H1 (cell line): ENCODE data around the gene APP. TPM values are rescaled to one million over a fixed set of nuclear protein-coding genes. Genes with fewer than 3 reads are reported as not detected.

Experiments
- CTCF ChIA-PET: fragments of 300-600 bp; sonication (Branson Sonifier 250); formaldehyde crosslinking; loops from one replicate; lab custom pipeline; 2021; ENCODE audit not compliant: partially characterized antibody; lab: Charles Lee
- POLR2A ChIA-PET: fragments of 300-600 bp; sonication (Branson Sonifier 250); formaldehyde crosslinking; loops from one replicate; lab custom pipeline; 2021; ENCODE audit warnings: inconsistent platforms; ENCODE audit not compliant: partially characterized antibody; lab: Charles Lee
- DNase-seq, 2 experiments: peaks; one replicate each; pipeline versions ENCODE4 v3.0.0 to v3.0.0-alpha.2; 2010 to 2022; ENCODE audit warnings: low spot score in 2 of 2, low read depth in 1 of 2, mixed read lengths in 1 of 2
- FAIRE-seq: peaks from 2 replicates; lab custom pipeline; 2011; peaks lifted over from hg19 to GRCh38; lab: Jason Lieb, UNC
- H2AFZ ChIP-seq: 2 replicates; pipeline ENCODE4 v1.8.1; 2012; ENCODE audit warnings: low read length, inconsistent platforms
- H2AK5ac ChIP-seq: 2 replicates; pipeline ENCODE4 v1.6.1; 2013; ENCODE audit warnings: low read depth, low read length
- H2BK120ac ChIP-seq: replicated peaks from 2 replicates; pipeline ENCODE3; 2013; ENCODE audit warnings: low read depth, low read length, inconsistent platforms
- H2BK12ac ChIP-seq: 2 replicates; pipeline ENCODE4 v1.6.1; 2013; ENCODE audit warnings: low read depth, low read length
- H2BK15ac ChIP-seq: 2 replicates; pipeline ENCODE4 v1.6.1; 2013; ENCODE audit warnings: low read length
- H2BK20ac ChIP-seq: 2 replicates; pipeline ENCODE4 v1.6.1; 2013; ENCODE audit warnings: low read length
- H2BK5ac ChIP-seq: 2 replicates; pipeline ENCODE4 v1.6.1; 2013; ENCODE audit warnings: low read depth, low read length
- H3K14ac ChIP-seq: 2 replicates; pipeline ENCODE4 v1.6.1; 2013; ENCODE audit warnings: inconsistent platforms; ENCODE audit not compliant: insufficient read length
- H3K18ac ChIP-seq: 2 replicates; pipeline ENCODE4 v1.6.1; 2013; ENCODE audit warnings: low read length; ENCODE audit errors: extremely low read depth
- H3K23ac ChIP-seq: 2 replicates; pipeline ENCODE4 v1.6.1; 2013; ENCODE audit warnings: inconsistent platforms; ENCODE audit not compliant: insufficient read length
- H3K23me2 ChIP-seq: 2 replicates; pipeline ENCODE4 v1.6.1; 2013; ENCODE audit warnings: low read depth, low read length
- H3K27ac ChIP-seq: 2 replicates; pipeline ENCODE4 v1.6.1; 2011; ENCODE audit warnings: low read depth, low read length, inconsistent platforms
- H3K27me3 ChIP-seq, 4 experiments: replicated peaks in 1 of 4; 1 replicate in 1 of 4; 2 replicates in 3 of 4; pipeline versions ENCODE4 v1.6.1 to v1.8.1; 2011 to 2013; ENCODE audit warnings: low read length in 3 of 4, mild to moderate bottlenecking in 3 of 4, inconsistent platforms in 2 of 4, mixed read lengths in 2 of 4, moderate library complexity in 1 of 4; ENCODE audit not compliant: control insufficient read depth in 3 of 4, insufficient read depth in 3 of 4; ENCODE audit errors: extremely low read depth in 1 of 4
- H3K36me3 ChIP-seq, 4 experiments: 2 replicates each; pipeline versions ENCODE4 v1.6.1 to v1.8.1; 2011 to 2013; ENCODE audit warnings: mild to moderate bottlenecking in 4 of 4, low read length in 3 of 4, moderate library complexity in 2 of 4, control low read depth in 1 of 4, inconsistent platforms in 1 of 4; ENCODE audit not compliant: insufficient read depth in 4 of 4, control insufficient read depth in 2 of 4
- H3K4ac ChIP-seq: replicated peaks from 2 replicates; pipeline ENCODE3; 2013; ENCODE audit warnings: low read length, low read depth, mixed read lengths, inconsistent platforms; ENCODE audit not compliant: insufficient read length
- H3K4me1 ChIP-seq, 4 experiments: replicated peaks in 1 of 4; 1 replicate in 1 of 4; 2 replicates in 3 of 4; pipeline versions ENCODE4 v1.6.1 to v1.8.1; 2011 to 2013; ENCODE audit warnings: low read length in 3 of 4, inconsistent platforms in 2 of 4, mixed read lengths in 1 of 4; ENCODE audit not compliant: insufficient read depth in 4 of 4, control insufficient read depth in 3 of 4
- H3K4me2 ChIP-seq, 2 experiments: 2 replicates each; pipeline versions ENCODE4 v1.6.1 to v1.8.1; 2011 to 2013; ENCODE audit warnings: low read depth in 2 of 2, low read length in 2 of 2, control low read depth in 1 of 2, inconsistent platforms in 1 of 2, mild to moderate bottlenecking in 1 of 2; ENCODE audit not compliant: insufficient read depth in 1 of 2
- H3K4me3 ChIP-seq, 4 experiments: fragments of 200-600, 300-600 bp in 1 of 4; sonication (generic), shearing (Covaris generic), sonication (Bioruptor Twin) in 1 of 4; 2 replicates each; pipeline versions ENCODE4 v1.5.1 to v1.8.1; 2011 to 2016; ENCODE audit warnings: low read length in 4 of 4, low read depth in 3 of 4, control low read depth in 2 of 4, inconsistent platforms in 2 of 4, mild to moderate bottlenecking in 2 of 4, mixed read lengths in 1 of 4, moderate library complexity in 1 of 4; ENCODE audit not compliant: insufficient read depth in 2 of 4; ENCODE audit errors: extremely low read depth in 1 of 4
- H3K56ac ChIP-seq: replicated peaks from 2 replicates; pipeline ENCODE3; 2013; ENCODE audit warnings: low read depth, mild to moderate bottlenecking, mixed read lengths, low read length, inconsistent platforms; ENCODE audit not compliant: insufficient read length
- H3K79me1 ChIP-seq: 2 replicates; pipeline ENCODE4 v1.6.1; 2013; ENCODE audit warnings: low read depth, low read length, control low read depth
- H3K79me2 ChIP-seq, 2 experiments: 2 replicates each; pipeline versions ENCODE4 v1.6.1 to v1.8.1; 2012 to 2013; ENCODE audit warnings: low read length in 2 of 2, mild to moderate bottlenecking in 2 of 2, inconsistent platforms in 1 of 2; ENCODE audit not compliant: insufficient read depth in 2 of 2, control insufficient read depth in 1 of 2
- H3K9ac ChIP-seq, 4 experiments: replicated peaks in 1 of 4; 1 replicate in 1 of 4; 2 replicates in 3 of 4; pipeline versions ENCODE4 v1.6.1 to v1.8.1; 2011 to 2013; ENCODE audit warnings: low read depth in 3 of 4, low read length in 3 of 4, control low read depth in 2 of 4, mild to moderate bottlenecking in 2 of 4, moderate library complexity in 2 of 4, inconsistent platforms in 1 of 4; ENCODE audit errors: extremely low read depth in 1 of 4
- H3K9me3 ChIP-seq, 2 experiments: 2 replicates each; pipeline versions ENCODE4 v1.6.1 to v1.8.1; 2012 to 2013; ENCODE audit warnings: mild to moderate bottlenecking in 2 of 2, moderate library complexity in 2 of 2, control low read depth in 1 of 2, inconsistent platforms in 1 of 2, low read depth in 1 of 2, low read length in 1 of 2, mixed read lengths in 1 of 2; ENCODE audit not compliant: insufficient read depth in 2 of 2
- H4K20me1 ChIP-seq, 2 experiments: replicated peaks in 1 of 2; 2 replicates each; pipeline versions ENCODE3 to v1.8.1; 2011 to 2013; ENCODE audit warnings: inconsistent platforms in 2 of 2, low read length in 2 of 2, mild to moderate bottlenecking in 1 of 2; ENCODE audit not compliant: insufficient read depth in 2 of 2, control insufficient read depth in 1 of 2
- H4K5ac ChIP-seq: 2 replicates; pipeline ENCODE4 v1.6.1; 2013; ENCODE audit warnings: low read length, low read depth, mixed read lengths, inconsistent platforms; ENCODE audit not compliant: insufficient read length
- H4K8ac ChIP-seq: 2 replicates; pipeline ENCODE4 v1.8.0; 2013; ENCODE audit warnings: mild to moderate bottlenecking, moderate library complexity, low read length, inconsistent platforms; ENCODE audit not compliant: insufficient read depth; ENCODE audit errors: extremely low read depth
- H4K91ac ChIP-seq: replicated peaks from 2 replicates; pipeline ENCODE3; 2013; ENCODE audit warnings: low read length, mixed read lengths, inconsistent platforms; ENCODE audit not compliant: insufficient read length
- BACH1 ChIP-seq: IDR thresholded peaks from 2 replicates; pipeline ENCODE4 v1.6.1; 2012; ENCODE audit warnings: low read length, improper control_type of control experiment
- CBX5 ChIP-seq: fragments of 300-800, 300-1000 bp; sonication (generic); IDR thresholded peaks from 2 replicates; pipeline ENCODE4 v1.7.1; 2016; ENCODE audit warnings: antibody characterized with exemption, low read length, low read depth
- CREB1 ChIP-seq: IDR thresholded peaks from 2 replicates; pipeline ENCODE4 v1.6.1; 2012; ENCODE audit warnings: inconsistent platforms
- EP300 ChIP-seq, 2 experiments: IDR thresholded peaks; 1 replicate in 1 of 2; 2 replicates in 1 of 2; pipeline ENCODE4 v1.6.1; 2011 to 2012; ENCODE audit warnings: low read depth in 2 of 2, low read length in 2 of 2, mild to moderate bottlenecking in 2 of 2, borderline replicate concordance in 1 of 2, inconsistent platforms in 1 of 2, moderate library complexity in 1 of 2
- JUN ChIP-seq: IDR thresholded peaks from 2 replicates; pipeline ENCODE4 v1.6.1; 2011; ENCODE audit warnings: low read depth, mild to moderate bottlenecking, improper control_type of control experiment, low read length
- KDM1A ChIP-seq: fragments of 200-600, 300-600 bp; sonication (generic); IDR thresholded peaks from 2 replicates; pipeline ENCODE4 v1.7.1; 2016; ENCODE audit warnings: mild to moderate bottlenecking, low read length, borderline replicate concordance
- KDM4A ChIP-seq: IDR thresholded peaks from one replicate; pipeline ENCODE4 v1.7.1; 2012; ENCODE audit warnings: low read depth, mild to moderate bottlenecking, moderate library complexity, low read length, inconsistent platforms; ENCODE audit not compliant: severe bottlenecking
- MAFK ChIP-seq: IDR thresholded peaks from 2 replicates; pipeline ENCODE4 v1.6.1; 2012; ENCODE audit warnings: low read depth, mild to moderate bottlenecking, improper control_type of control experiment, low read length
- PHF8 ChIP-seq: fragments of 200-600 bp; sonication (generic); conservative IDR thresholded peaks from 2 replicates; pipeline ENCODE4 v1.7.1; 2012; ENCODE audit warnings: low read depth, mild to moderate bottlenecking, inconsistent platforms, low read length, moderate library complexity
- TBP ChIP-seq: IDR thresholded peaks from 2 replicates; pipeline ENCODE4 v1.6.1; 2011; ENCODE audit warnings: low read depth, low read length, improper control_type of control experiment
- TCF12 ChIP-seq: IDR thresholded peaks from 2 replicates; pipeline ENCODE4 v1.6.1; 2011; ENCODE audit warnings: low read depth, mild to moderate bottlenecking, low read length
- WGBS, 2 experiments: shearing (Covaris generic) in 1 of 2; methylation state at CpG; one replicate each; pipeline versions ENCODE4 v1.1.6 to v1.1.7; 2013 to 2015; ENCODE audit warnings: low lambda C conversion rate in 2 of 2, mixed read lengths in 2 of 2, inconsistent platforms in 1 of 2, low coverage in 1 of 2, missing lambda C conversion rate in 1 of 2; ENCODE audit not compliant: insufficient replicate concordance in 2 of 2, insufficient coverage in 1 of 2, insufficient read length in 1 of 2; ENCODE audit errors: extremely low coverage in 1 of 2, missing lambda C conversion rate in 1 of 2; 5-methylcytosine and 5-hydroxymethylcytosine counted together
- polyA plus RNA-seq, 7 experiments: library from polyadenylated mRNA; depleted of rRNA in 3 of 7; stranded (reverse) in 5 of 7; unstranded in 2 of 7; fragments of >200 nt in 5 of 7; fragments of 200-250 nt in 2 of 7; gene quantifications; 1 replicate in 5 of 7; 2 replicates in 1 of 7; 4 replicates in 1 of 7; pipeline versions ENCODE4 v1.2.1 to v1.2.3, GENCODE V29; 2011 to 2013; ENCODE audit warnings: missing spikeins in 2 of 7, mixed read lengths in 2 of 7
- total RNA-seq: library from RNA; stranded (reverse); fragmentation: NEBNext Ultra II Directional; extraction: Animal tissue kit (Norgen Biotek cat#: 25700); gene quantifications from 2 replicates; pipeline ENCODE4 v1.2.1, GENCODE V29; 2021
- TF ChIP-seq, protein P1 (sequence below): IDR thresholded peaks from 2 replicates; pipeline ENCODE4 v1.6.1; 2011; ENCODE audit warnings: low read length, improper control_type of control experiment
- TF ChIP-seq, protein P2 (sequence below): IDR thresholded peaks from 2 replicates; pipeline ENCODE4 v1.6.1; 2011; ENCODE audit warnings: low read depth, mild to moderate bottlenecking, low read length; ENCODE audit not compliant: insufficient read depth

APP gene
- total and polyA plus RNA-seq, 2 of the 8 experiments (the other 6 are each of a cell fraction or from before 2014, with no cell fraction given), result 375 to 551 TPM

DNA sequence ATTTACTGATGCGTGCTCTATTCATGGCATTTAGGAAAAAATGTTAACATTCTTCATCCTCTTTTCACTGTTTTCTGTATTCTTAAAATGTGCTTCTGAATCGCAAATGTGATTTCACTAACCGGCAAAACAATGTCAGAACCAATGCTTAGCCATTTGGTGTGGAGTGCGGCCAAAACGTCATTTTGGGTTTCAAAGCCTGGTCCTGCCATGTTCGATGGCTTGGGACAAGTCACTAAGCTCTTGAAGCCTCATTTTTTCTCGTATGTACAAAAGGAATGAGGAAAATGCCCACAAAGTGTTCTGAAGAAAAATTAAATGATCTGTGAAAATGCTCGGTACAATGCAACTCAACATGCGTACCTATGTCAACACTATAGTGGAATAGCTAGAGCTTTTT is 175.3 kb downstream of the APP start:
- POLR2A ChIA-PET, result no interaction called here
- no peak for TF ChIP-seq BACH1
- TF ChIP-seq KDM4A, result no peak
- TF ChIP-seq, protein P1, sequence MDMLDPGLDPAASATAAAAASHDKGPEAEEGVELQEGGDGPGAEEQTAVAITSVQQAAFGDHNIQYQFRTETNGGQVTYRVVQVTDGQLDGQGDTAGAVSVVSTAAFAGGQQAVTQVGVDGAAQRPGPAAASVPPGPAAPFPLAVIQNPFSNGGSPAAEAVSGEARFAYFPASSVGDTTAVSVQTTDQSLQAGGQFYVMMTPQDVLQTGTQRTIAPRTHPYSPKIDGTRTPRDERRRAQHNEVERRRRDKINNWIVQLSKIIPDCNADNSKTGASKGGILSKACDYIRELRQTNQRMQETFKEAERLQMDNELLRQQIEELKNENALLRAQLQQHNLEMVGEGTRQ, result no peak
- no peak for TF ChIP-seq CREB1
- TF ChIP-seq, protein P2, sequence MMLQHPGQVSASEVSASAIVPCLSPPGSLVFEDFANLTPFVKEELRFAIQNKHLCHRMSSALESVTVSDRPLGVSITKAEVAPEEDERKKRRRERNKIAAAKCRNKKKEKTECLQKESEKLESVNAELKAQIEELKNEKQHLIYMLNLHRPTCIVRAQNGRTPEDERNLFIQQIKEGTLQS, result no peak
- no peak for TF ChIP-seq MAFK
- no peak for TF ChIP-seq PHF8
- no peak for TF ChIP-seq CBX5
- no peak for TF ChIP-seq EP300 (IDR thresholded peaks at IDR 0.05; ENCODE audit: borderline replicate concordance in 1 of 2, low read depth in 2 of 2, low read length in 2 of 2)
- no peak for TF ChIP-seq TCF12
- no peak for TF ChIP-seq KDM1A
- TF ChIP-seq TBP, result no peak
- no peak for TF ChIP-seq JUN

More for the DNA sequence above, 175.3 kb downstream of the APP start:
- CTCF ChIA-PET, result interaction anchor here (1.5 kb wide), 1 partner anchor 100 kb away, joined by 3 read pairs; no protein-coding TSS in a partner anchor
- no peak for FAIRE-seq
- Histone ChIP-seq H4K20me1 (no peaks in the 10 kb centered on the region), H2BK12ac (no peak overlapping the region), H2BK20ac (no peak overlapping the region), H3K4me1 (peaks cover 21 to 35% (median 28%) of the 10 kb centered on the region in 4 experiments), H2BK15ac (no peak overlapping the region), H3K79me1 (peaks cover 6% of the 10 kb centered on the region; the same call in 1 of the 2 replicates), H3K9me3 (no peaks in the 10 kb centered on the region), H2BK5ac (no peak overlapping the region), H2AK5ac (no peak overlapping the region), H4K5ac (no peak overlapping the region), H3K18ac (no peak overlapping the region), H3K4me3 (no peak overlapping the region), H3K56ac (no peak overlapping the region), H3K23me2 (no peaks in the 10 kb centered on the region), H4K8ac (no peak overlapping the region), H2BK120ac (no peak overlapping the region), H3K36me3 (peaks cover 0 to 17% (median 10%) of the 10 kb centered on the region in 4 experiments; a peak in 5 of 8 replicates), H3K4me2 (no peak overlapping the region), H3K79me2 (peaks cover 0 to 26% of the 10 kb centered on the region in 2 experiments; a peak in 3 of 4 replicates), H3K9ac (no peak overlapping the region), H3K4ac (no peak overlapping the region), H3K27ac (no peak overlapping the region), H3K14ac (no peak overlapping the region), H3K23ac (no peak overlapping the region), H3K27me3 (no peaks in the 10 kb centered on the region), H2AFZ (no peak overlapping the region), H4K91ac (no peak overlapping the region)
- WGBS, 2 experiments, result 81% methylated on average over 9 of the region's 9 CpGs; no CpG with 5 or more reads in 1 of the 2 experiments
- DNase-seq, result no peak
